GM03348 (cell line): ENCODE data around the gene PCYT2.
"Not testable (repeated sequence)": the region's sequence is repeated elsewhere in the genome, so short reads cannot be mapped to it uniquely, and the experiment has no call there.

Experiments
- DNase-seq: peaks from one replicate; pipeline ENCODE4 v3.0.0; 2012; ENCODE audit warnings: low spot score

The PCYT2 gene

GRCh38 chr17:81927152-81927652 lies 16.0 kb upstream of the PCYT2 start:
- peak; percentile 52 for DNase-seq

GRCh38 chr17:81926451-81927151 lies 15.4 kb upstream of the PCYT2 start:
- DNase-seq = peak; percentile 90

- DNase-seq = no peak
Measured at GRCh38 chr17:81925860-81926450, 14.8 kb upstream of the PCYT2 start.

GRCh38 chr17:81924557-81925532 lies 13.6 kb upstream of the PCYT2 start:
- no peak for DNase-seq

- DNase-seq = peak; percentile 85
Measured at GRCh38 chr17:81923302-81924260, 12.4 kb upstream of the PCYT2 start.

- DNase-seq = no peak
Measured at GRCh38 chr17:81922566-81923301, 11.5 kb upstream of the PCYT2 start.

GRCh38 chr17:81921996-81922565 lies 10.9 kb upstream of the PCYT2 start:
- DNase-seq = no peak

- DNase-seq = no peak
Measured at GRCh38 chr17:81921537-81921862, 10.3 kb upstream of the PCYT2 start.

GRCh38 chr17:81920612-81921536 lies 9.7 kb upstream of the PCYT2 start:
- no peak for DNase-seq

GRCh38 chr17:81918832-81919545 lies 7.8 kb upstream of the PCYT2 start:
- DNase-seq = no peak

GRCh38 chr17:81918333-81918669 lies 7.1 kb upstream of the PCYT2 start:
- not testable (repeated sequence) for DNase-seq

GRCh38 chr17:81917565-81918332 lies 6.5 kb upstream of the PCYT2 start, which contains the start of gene SIRT7:
Gene SIRT7 (minus strand): TSS chr17:81918176. CDS start chr17:81918131, 45 bp downstream.
- peak; percentile 97 for DNase-seq

GRCh38 chr17:81916234-81917001 lies 5.2 kb upstream of the PCYT2 start:
- no peak for DNase-seq

- DNase-seq = no peak
Measured at GRCh38 chr17:81915331-81915730, 4.1 kb upstream of the PCYT2 start.

- DNase-seq = no peak
Measured at GRCh38 chr17:81914103-81914850, 3.1 kb upstream of the PCYT2 start.

GRCh38 chr17:81913394-81914102 lies 2.3 kb upstream of the PCYT2 start:
- no peak for DNase-seq
